Stimulated activated CD8-positive, alpha-beta memory T cell treated with anti-CD3 and anti-CD28 coated beads, Interleukin-15, amount 100 ng/mL, for 24 hours (primary cell): ENCODE results near the gene LRRC37B.
"Not testable (repeated sequence)": the region's sequence is repeated elsewhere in the genome, so short reads cannot be mapped to it uniquely, and the experiment has no call there.

Experiments
- DNase-seq: peaks from one replicate; pipeline ENCODE4 v3.0.0-alpha.2; 2020; ENCODE audit warnings: low read depth

The LRRC37B gene

DNA sequence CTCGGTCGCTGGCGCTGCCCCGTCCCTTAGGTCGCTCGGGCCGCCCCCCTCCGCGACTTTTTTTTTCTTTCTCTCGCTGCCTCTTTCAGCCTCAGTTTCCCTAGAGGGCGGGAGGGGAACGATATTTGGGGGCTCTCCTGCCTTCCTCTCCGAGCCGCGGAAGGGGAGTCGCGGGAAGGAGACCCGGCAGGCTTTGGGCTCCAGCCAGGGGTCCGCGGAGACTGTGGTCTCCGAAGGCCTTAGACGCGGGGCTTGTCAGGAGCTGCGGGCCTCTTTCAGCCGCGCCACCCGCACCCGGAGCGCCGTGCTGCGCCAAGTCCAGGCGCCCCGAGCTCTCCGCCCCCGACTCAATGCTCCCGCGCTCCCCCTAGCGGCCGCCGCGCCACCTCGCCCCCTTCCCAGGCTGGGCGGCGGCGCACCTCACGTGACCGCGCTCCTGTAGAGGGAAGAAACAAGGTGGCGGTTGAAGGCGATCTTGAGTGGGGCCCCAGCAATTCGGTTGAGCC, at the start of gene LRRC37B:
TSS of gene LRRC37B (plus strand) at position 427 of the 506 bp plus-strand sequence. CDS start 14,010 bp downstream, outside the sequence.
- peak; percentile 85 for DNase-seq

GRCh38 chr17:31964131-31964530, 43.1 kb upstream of the LRRC37B start:
- not testable (repeated sequence) for DNase-seq

DNA sequence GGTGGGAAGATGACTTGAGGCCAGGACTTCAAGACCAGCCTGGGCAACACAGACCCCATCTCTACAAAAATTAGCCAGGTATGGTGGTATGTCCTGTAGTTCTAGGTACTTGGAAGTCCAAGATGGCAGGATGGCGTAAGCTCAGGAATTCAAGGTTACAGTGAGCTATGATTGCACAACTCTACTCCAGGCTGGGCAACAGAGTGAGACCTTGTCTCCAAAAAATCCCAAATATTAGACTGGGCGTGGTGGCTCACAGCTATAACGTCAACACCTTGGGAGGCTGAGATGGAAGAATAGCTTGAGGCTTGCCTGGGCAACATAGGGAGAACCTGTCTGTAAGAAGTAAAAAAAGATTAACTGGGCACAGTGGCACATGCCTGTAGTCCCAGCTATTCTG, 39.5 kb upstream of the LRRC37B start:
- DNase-seq, result no peak

DNA sequence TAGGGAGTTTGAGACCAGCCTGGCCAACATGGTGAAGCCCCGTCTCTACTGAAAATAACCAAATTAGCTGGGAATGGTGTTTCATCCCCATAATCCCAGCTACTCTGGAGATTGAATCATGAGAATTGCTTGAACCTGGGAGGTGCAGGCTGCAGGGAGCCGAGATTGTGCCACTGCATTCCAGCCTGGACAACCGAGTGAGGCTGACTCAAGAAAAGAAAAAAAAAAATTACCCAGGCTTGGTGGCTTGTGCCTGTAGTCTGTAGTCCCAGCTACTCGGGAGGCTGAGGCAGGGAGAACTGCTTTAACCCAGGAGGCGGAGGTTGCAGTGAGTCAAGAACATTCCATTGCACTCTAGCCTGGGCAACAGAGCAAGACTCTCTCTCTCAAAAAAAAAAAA, 36.8 kb upstream of the LRRC37B start:
- DNase-seq, result not testable (repeated sequence)

DNA sequence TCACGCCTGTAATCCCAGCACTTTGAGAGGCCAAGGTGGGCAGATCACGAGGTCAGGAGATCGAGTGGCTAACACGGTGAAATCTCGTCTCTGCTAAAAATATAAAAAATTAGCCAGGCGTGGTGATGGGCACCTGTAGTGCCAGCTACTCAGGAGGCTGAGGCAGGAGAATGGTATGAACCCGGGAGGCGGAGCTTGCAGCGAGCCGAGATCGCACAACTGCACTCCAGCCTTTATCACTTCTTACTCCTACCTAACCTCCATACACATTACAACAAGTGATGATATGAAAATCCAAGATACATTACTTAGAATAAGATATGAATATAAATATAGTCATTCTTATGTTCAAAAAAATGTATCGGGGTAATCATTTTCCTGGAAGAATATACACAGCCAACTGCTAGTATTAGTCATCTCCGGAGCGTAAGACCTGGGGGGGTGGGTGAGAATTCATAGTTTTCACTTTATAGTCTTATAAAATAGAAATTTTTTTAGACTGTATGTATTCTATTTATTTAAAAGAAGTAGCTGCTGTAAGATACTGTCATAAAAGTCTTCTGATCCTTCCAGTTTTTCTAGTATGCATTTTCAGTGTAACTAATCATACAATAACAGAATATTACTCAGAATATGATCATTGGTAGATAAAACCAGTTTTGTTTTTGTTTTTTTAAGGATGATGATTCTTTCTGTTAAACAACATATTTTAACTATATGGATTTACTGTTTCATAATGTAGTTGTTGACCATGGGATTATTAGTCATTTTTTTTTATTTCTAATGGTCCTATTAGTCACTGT, 32.7 kb upstream of the LRRC37B start:
- not testable (repeated sequence) for DNase-seq

DNA sequence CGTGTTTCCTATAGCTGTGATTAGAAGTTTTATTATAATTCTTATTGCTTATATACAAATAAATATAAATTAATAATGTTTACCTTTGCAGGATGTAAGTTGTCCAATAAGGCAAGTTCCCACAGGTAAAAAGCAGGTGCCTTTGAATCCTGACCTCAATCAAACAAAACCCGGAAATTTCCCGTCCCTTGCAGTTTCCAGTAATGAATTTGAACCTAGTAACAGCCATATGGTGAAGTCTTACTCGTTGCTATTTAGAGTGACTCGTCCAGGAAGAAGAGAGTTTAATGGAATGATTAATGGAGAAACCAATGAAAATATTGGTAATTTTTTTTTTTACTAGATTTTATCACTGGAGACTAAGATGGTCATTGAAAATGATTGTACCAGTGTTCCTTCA, 31.8 kb upstream of the LRRC37B start:
- not testable (repeated sequence) for DNase-seq

- DNase-seq, result not testable (repeated sequence)
Observed at GRCh38 chr17:31991821-31992220, 15.4 kb upstream of the LRRC37B start.

DNA sequence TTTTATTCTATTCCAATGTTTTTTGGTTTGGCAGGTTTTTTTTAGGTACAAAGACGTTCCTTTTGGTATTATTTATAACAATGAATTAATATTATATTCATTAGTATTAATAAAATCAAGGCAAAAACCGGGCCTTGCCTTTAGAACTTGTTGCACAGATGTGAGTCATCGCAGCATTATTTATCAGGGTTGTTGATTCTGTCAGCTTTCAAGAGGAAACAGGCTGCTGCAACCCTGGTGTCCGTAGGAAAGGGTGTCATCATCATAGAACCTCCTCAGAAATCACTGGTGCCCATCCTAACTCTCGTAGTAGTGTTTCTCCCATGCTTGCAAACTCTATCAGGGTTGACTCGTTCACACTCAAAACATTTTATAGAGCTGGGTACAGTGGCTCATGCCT, 10.2 kb upstream of the LRRC37B start:
- DNase-seq, result no peak

- DNase-seq, result peak; percentile 13
Observed at GRCh38 chr17:32007463-32008298, 498 bp downstream of the LRRC37B start.

GRCh38 chr17:32009262-32009542, 2.0 kb downstream of the LRRC37B start:
- no peak for DNase-seq

DNA sequence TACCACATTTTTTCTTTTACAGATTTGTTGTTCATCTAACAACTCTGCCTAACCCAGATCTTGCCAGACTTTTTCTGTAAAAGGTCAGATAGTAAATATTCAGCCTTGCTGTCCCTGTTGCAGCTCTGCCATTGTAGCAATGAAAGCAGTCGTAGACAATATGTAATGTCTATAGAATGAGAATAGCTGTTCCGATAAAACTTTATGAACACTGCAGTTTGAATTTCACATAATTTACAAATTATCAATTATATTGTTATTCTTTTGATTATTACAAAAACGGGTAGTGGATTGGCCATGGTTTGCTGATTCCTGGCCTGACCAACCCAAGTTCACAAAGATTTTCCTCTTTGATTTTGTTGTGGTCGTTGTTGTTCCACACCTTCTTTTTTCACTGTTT, 2.9 kb downstream of the LRRC37B start:
- DNase-seq, result no peak

DNA sequence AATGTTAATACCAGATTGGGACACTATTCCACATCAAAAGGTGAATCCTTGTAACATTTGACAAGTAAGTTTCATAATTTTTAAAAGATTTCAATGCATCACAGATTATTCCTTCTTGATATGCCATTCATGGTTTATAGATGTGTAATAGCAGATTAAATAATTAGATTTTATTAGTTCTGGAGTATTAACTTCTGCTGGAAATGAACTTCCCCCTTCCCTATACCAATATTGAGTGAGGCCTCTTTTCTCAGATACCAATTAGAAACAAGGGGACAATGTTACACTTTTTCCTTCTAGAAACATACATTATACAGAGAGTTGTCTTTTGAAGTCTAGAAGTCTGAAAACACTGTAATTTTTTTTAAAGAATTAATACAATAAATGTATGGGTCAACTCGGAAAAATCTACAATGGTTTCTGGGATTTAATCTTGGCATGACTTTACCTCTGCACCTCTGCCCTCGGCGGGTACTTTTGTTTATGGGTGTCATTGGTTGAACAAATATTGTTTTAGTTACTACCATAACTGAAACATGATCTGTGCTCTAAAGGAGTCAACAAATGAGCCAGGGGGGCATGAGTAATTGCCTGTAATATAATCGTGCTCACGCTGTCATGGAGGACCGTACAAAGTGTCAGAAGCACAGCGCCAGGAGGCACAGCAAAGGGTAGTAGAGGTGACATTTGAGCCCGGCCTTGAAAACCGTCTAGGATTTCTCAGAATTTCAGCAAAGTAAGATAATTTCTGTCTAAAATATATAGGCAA, 8.2 kb downstream of the LRRC37B start:
- no peak for DNase-seq

DNA sequence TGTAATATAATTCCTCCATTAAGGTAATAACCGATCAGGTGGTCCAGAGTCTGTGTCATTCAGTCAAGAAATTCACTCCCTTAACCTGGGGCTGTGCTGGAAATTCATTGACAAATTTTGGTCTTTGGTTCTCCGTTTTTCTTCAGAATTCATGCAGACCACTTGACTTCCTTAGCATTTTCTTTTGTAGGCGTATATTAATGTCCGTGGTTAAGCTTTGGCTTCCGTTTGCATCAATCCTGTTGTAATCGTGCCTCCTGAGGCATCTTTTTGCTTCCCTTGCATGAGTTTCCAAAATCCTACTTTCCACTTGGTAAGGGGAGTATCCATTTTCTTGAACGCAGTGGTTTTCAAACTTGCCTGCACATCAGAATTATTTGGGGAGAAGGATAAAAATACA, 9.0 kb downstream of the LRRC37B start:
- no peak for DNase-seq

DNA sequence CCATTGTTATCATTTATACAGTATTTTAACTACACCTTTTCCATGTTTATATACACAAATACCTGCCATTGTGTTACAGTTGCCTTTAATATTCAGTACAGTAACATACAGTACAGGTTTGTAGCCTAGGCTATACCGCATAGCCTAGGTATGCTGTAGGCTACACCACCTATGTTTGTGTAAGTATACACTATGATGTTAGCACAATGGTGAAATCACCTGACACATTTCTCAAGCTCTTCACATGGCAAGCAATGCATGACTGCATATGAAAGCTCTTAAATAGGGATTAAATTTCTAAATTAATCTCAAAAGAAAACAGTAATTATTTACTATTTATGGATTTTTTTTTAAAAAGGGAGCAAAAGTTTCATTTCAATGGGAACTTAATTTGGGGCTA, 12.0 kb downstream of the LRRC37B start:
- no peak for DNase-seq

DNA sequence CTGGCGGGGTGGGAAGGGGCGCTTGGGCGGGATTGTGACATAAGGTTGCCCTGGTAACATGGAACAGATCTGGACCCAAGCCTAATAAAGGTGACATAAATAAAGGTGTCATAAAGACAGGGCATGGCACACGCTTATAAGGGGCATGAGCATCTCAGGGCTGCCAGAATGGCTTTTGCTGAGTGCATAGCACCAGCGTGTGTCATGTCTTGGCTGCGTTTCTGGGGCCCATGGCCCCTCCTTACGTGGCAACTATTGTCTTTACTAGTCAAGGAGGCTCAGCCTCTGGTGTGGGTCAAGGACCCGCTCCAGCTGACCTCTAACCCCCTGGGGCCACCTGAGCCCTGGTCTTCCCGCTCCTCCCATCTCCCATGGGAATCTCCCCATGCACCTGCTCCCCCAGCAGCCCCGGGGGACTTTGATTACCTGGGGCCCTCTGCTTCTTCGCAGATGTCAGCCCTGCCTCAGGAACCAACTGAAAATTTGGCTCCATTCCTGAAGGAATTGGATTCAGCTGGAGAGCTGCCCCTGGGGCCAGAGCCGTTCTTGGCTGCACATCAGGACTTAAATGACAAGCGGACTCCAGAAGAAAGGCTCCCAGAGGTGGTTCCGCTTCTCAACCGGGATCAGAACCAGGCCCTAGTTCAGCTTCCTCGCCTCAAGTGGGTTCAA, 13.9 kb downstream of the LRRC37B start:
- DNase-seq, result no peak

- DNase-seq, result no peak
Observed at GRCh38 chr17:32021615-32021955, 14.4 kb downstream of the LRRC37B start.

DNA sequence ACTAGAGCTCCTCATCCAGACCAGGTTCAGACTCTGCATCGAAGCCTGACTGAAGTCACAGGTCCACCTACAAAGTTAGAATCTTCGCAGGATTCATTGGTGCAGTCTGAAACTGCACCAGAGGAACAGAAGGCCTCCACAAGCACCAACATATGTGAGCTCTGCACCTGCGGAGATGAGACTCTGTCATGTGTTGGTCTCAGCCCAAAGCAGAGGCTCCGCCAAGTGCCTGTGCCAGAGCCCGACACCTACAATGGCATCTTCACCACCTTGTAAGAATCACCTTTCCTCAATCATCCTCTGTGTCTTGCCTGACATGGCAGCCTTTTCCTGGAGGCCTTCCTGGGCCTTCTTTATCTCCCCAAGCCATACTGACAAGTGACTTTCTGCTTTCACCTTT, 15.4 kb downstream of the LRRC37B start:
- DNase-seq, result not testable (repeated sequence)

DNA sequence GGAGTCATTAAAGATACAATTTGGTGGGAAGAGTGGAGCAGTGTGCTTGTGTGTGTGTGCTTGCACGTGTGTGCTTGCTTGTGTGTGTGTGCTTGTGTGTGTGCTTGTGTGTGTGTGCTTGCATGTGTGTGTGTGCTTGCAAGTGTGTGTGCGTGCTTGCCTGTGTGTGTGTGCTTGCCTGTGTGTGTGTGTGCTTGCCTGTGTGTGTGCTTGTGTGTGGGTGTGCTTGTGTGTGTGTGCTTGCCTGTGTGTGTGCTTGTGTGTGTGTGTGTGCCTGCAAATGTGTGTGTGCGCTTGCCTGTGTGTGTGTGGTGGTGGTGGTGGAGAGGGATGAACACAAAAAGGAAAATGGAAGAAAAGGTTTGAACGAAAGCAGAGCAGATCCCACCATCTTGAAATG, 20.1 kb downstream of the LRRC37B start:
- not testable (repeated sequence) for DNase-seq

- no peak for DNase-seq
Observed at GRCh38 chr17:32033223-32033622, 26.0 kb downstream of the LRRC37B start.

- not testable (repeated sequence) for DNase-seq
Observed at GRCh38 chr17:32033812-32034211, 26.6 kb downstream of the LRRC37B start.

DNA sequence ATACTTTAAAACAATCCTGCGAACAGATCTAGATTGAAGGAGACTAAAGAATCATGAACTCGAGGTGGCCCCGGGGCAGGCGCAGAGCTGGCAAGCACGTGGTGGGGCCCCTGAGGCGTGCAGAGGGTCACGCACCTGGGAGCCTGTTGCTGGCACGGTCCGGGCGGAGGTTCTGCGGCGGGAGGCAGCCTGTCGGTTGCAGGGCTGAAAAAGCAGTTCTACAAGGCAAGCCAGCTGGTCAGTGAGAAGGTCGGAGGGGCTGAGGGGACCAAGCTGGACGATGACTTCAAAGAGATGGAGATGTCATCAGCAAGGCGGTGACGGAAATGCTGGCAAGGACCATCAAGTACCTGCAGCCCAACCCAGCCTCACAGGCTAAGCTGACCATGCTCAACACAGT, 33.1 kb downstream of the LRRC37B start:
- not testable (repeated sequence) for DNase-seq

DNA sequence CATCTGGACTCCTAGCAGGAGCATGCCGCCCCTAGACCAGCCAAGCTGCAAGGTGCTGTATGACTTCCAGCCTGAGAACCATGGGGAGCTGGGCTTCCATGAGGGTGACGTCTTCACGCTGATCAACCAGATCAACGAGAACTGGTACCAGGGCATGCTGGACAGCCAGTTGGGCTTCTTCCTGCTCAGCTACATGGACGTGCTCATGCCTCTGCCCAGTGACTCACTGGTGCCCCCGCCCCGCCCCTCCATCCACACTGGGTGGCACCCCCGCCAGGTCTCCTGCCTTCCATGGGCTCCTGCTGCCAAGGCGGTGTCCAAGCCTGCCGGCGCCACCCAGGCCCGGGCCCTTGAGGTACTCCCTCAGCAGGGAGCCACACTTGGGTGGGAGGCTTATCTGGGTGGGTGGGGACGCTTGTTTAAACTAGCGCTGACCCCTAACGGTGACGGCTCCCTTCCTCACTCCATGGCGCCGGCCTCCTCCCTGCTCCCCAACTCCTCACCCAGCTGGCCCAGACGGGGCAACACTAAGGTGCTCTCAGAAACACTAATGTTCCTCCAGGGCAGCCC, 34.2 kb downstream of the LRRC37B start:
- DNase-seq, result not testable (repeated sequence)
